Heart right ventricle (tissue), 16 donors: ENCODE measurements around the gene RPL26. TPM values are rescaled to one million over a fixed set of nuclear protein-coding genes. Genes with fewer than 3 reads are reported as not detected.

Source experiments
- ATAC-seq, 8 donors: fragments of 200-7000 bp; cut with Tn5 transposase; one replicate each; pipeline ENCODE4 v1.9.1; 2020; ENCODE audit warnings: mild to moderate bottlenecking in 8 of 8, moderate library complexity in 8 of 8, moderate number of reproducible peaks in 1 of 8
- DNase-seq, 2 donors: peaks; one replicate each; pipeline ENCODE4 v3.0.0-alpha.2; 2020
- H3K27ac ChIP-seq, 10 donors: fragments of 200-600 bp; sonication (generic) in 2 of 10; one replicate each; pipeline versions ENCODE4 v1.5.0 to v1.8.0; 2020 to 2022; ENCODE audit warnings: mild to moderate bottlenecking in 3 of 10
- H3K27me3 ChIP-seq, 7 donors: fragments of 200-600 bp; one replicate each; pipeline ENCODE4 v1.8.0; 2021 to 2022; ENCODE audit warnings: mild to moderate bottlenecking in 2 of 7
- H3K36me3 ChIP-seq, 9 donors: fragments of 200-600 bp; sonication (generic) in 1 of 9; one replicate each; pipeline versions ENCODE4 v1.5.0 to v1.8.0; 2020 to 2022; ENCODE audit warnings: mild to moderate bottlenecking in 2 of 9
- H3K4me1 ChIP-seq, 9 donors: fragments of 200-600 bp; sonication (generic) in 1 of 9; one replicate each; pipeline versions ENCODE4 v1.5.0 to v1.8.0; 2020 to 2022; ENCODE audit warnings: mild to moderate bottlenecking in 4 of 9
- H3K4me3 ChIP-seq, 10 donors: fragments of 200-600 bp; sonication (generic) in 2 of 10; one replicate each; pipeline versions ENCODE4 v1.5.0 to v1.8.0; 2020 to 2022; ENCODE audit warnings: mild to moderate bottlenecking in 7 of 10, moderate library complexity in 2 of 10
- H3K9me3 ChIP-seq, 11 donors: fragments of 200-600 bp in 10 of 11; sonication (generic) in 2 of 11; one replicate each; pipeline versions ENCODE4 v1.5.0 to v1.8.0; 2013 to 2022; ENCODE audit warnings: mild to moderate bottlenecking in 2 of 11, control low read depth in 1 of 11, moderate library complexity in 1 of 11
- WGBS, 2 donors: extraction: QIAGEN DNeasy Blood & Tissue Kit; methylation state at CpG; one replicate each; pipeline ENCODE4 v1.1.7; 2013; ENCODE audit warnings: inconsistent platforms in 1 of 2; 5-methylcytosine and 5-hydroxymethylcytosine counted together
- intact Hi-C, 10 donors: fragments of 100-400 bp; cut with DNase I; formaldehyde crosslinking; loops; one replicate each; pipeline versions ENCODE4 v1.11.1 to v1.14.2; 2022
- polyA plus RNA-seq, 2 donors: library from polyadenylated mRNA; stranded (reverse); fragments of 200-250 nt; gene quantifications; one replicate each; pipeline ENCODE4 v1.2.3, GENCODE V29; 2013
- total RNA-seq, 10 donors: library from RNA; stranded (reverse); fragmentation: NEBNext Ultra II Directional in 3 of 10; extraction: Animal tissue kit (Norgen Biotek cat#: 25700) in 3 of 10; gene quantifications; one replicate each; pipeline versions ENCODE4 v1.2.1 to v1.2.4, GENCODE V29; 2021 to 2023
- TF ChIP-seq, protein P1 (sequence below), 9 donors: fragments of 200-600 bp; sonication (generic) in 2 of 9; IDR thresholded peaks; one replicate each; pipeline versions ENCODE4 v1.5.0 to v1.8.0; 2021 to 2022; ENCODE audit warnings: antibody characterized with exemption in 9 of 9, mild to moderate bottlenecking in 5 of 9, moderate library complexity in 1 of 9
- donor health status: Arrhythmogenic right ventricular cardiomyopathy.
- donor health status: ischemic (EF 13 %, LVEDD 7.1; RV severe dilation, severe dysfunction).
- donor health status: healthy with polysubstance abuse.
- donor health status: DM: no; HTN: yes; CAD: no.
- donor health status: DM: no; HTN: no; CAD: no.
- donor health status: ischemic (EF 25% LVEDD 6.9; RV normal size, moderate dysfunction).
- donor health status: ischemic (EF 25% LVEDD 5.7; RV mildly dilated, moderate dysfunction).
- donor health status: healthy.
- donor health status: DM: yes; HTN: yes; CAD: no.
- donor health status: Ischemic cardiomyopathy.
- donor health status: ischemic (EF 35%, LVEDD 5.7; RV mildly dilated, moderate dysfunction).
- donor health status: nonischemic (EF 11% LVEDD 7.7; RV severe dilation, severe dysfunction).
- donor health status: DM: yes; HTN: yes; CAD: no.
- donor health status: PGD.
- donor health status: ischemic (EF 29% LVEDD 5.4; RV normal size, mild dysfunction).
- donor health status: nonischemic (EF 23%, LVEDD 6.1; RV moderate dilation, normal function).

RPL26 gene
- total and polyA plus RNA-seq, 12 donors: 890 to 4,129 (median 1,028) TPM

DNA sequence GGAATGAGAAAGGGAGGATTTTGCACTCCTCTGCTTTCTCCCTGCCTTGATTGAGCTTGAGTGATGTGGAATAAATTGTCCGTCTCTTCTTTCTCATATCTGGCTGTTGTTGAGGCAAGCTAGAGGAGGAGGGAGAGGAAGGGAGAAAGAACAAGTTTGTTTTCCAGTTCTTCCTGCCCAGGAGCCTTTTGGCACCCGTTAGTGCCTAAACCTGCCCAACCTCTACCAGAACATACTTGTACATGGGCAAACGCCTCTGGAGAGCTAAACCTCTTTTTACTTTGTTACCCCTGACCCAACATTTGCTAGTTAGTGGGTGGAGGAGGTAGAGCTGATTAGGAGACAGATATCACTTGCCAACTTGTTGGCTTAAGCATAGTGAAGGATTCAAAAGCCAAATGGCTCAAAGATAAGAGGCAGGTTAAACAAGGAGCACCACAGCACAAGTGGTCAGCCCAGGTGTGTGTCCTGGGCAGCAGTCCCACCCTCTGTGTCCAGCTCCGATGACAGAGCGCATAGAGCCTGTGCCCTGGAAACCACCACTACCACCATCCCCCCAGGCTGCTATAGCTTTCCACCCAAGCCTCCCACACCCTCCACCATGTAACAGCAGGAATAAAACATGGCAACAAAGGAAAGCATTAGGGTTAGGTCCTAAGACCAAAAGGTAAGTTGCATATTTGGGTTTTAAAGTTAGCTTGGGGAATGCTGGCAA, 36.9 kb downstream of the RPL26 start:
- Histone ChIP-seq H3K27ac (no peak overlapping the region), H3K27me3 (peaks cover 0 to 27% (median 3%) of the 10 kb centered on the region in 7 donors), H3K4me3 (no peak overlapping the region), H3K9me3 (no peaks in the 10 kb centered on the region), H3K36me3 (no peaks in the 10 kb centered on the region), H3K4me1 (no peaks in the 10 kb centered on the region)
- intact Hi-C loops: no loop called here
- ATAC-seq (no peak), DNase-seq (no peak)
- 58 to 61% methylated on average over 5 of the region's 5 CpGs for WGBS, 2 donors
- TF ChIP-seq, protein P1, sequence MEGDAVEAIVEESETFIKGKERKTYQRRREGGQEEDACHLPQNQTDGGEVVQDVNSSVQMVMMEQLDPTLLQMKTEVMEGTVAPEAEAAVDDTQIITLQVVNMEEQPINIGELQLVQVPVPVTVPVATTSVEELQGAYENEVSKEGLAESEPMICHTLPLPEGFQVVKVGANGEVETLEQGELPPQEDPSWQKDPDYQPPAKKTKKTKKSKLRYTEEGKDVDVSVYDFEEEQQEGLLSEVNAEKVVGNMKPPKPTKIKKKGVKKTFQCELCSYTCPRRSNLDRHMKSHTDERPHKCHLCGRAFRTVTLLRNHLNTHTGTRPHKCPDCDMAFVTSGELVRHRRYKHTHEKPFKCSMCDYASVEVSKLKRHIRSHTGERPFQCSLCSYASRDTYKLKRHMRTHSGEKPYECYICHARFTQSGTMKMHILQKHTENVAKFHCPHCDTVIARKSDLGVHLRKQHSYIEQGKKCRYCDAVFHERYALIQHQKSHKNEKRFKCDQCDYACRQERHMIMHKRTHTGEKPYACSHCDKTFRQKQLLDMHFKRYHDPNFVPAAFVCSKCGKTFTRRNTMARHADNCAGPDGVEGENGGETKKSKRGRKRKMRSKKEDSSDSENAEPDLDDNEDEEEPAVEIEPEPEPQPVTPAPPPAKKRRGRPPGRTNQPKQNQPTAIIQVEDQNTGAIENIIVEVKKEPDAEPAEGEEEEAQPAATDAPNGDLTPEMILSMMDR (IDR thresholded peaks at IDR 0.05): no peak

DNA sequence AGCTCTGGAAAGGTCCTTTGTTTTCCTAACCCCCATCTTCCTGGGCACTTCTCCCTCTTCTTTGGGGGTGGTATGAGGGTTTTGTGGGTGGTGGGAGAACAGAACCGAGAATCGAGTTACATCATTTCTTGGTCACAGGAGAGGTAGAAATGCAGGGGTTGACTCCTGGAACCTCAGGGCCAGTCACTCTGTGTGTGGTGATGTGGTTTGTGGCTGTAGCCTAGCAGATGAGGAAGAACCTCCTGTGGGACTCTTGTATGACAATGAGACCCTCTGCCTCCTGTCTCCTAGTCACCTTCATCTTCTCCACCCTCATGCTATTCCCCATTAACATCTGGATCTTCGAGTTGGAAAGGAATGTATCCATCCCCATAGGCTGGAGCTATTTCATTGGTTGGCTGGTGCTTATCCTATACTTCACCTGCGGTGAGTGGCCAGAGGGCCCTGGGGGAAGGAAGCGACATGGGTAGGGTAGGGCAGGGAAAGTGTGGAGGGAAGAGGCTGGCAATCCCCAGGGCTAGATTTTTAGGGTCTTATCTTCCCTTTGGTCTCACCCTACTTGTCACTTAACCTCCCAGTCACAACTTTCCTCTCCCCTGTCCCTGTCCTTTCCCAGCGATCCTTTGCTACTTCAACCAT, 37.8 kb downstream of the RPL26 start:
- Histone ChIP-seq H3K27me3 (peaks cover 0 to 27% (median 3%) of the 10 kb centered on the region in 7 donors), H3K4me1 (no peaks in the 10 kb centered on the region), H3K9me3 (no peaks in the 10 kb centered on the region), H3K36me3 (no peaks in the 10 kb centered on the region), H3K4me3 (no peak overlapping the region), H3K27ac (no peak overlapping the region)
- WGBS, 2 donors: 67 to 68% methylated on average over 6 of the region's 6 CpGs
- DNase-seq: no peak
- ATAC-seq: no peak
- intact Hi-C loops: no loop called here
- TF ChIP-seq, protein P1 (IDR thresholded peaks at IDR 0.05): no peak

DNA sequence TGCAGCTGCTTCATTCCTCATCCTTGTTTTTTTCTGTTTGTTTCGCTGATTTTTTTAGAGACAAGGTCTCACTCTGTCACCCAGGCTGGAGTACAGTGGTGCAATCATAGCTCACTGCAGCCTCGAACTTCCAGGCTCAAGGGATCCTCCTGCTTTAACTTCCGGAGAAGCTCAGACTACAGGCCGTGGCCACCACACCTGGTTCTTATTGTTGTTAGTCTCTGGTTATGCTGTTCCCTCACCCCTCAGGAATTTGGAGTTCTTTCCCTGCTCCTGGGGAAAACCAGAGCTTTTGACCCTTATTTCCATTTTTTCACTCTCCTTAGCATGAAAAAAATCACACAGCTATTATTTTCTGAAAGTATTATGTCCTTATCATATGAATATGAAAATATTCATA, 41.5 kb downstream of the RPL26 start:
- intact Hi-C loops: no loop called here
- ATAC-seq (no peak), DNase-seq (no peak)
- Histone ChIP-seq H3K27ac (no peak overlapping the region), H3K4me1 (peaks cover 0 to 10% (median 0%) of the 10 kb centered on the region in 9 donors), H3K36me3 (no peaks in the 10 kb centered on the region), H3K27me3 (peaks cover 0 to 8% (median 0%) of the 10 kb centered on the region in 7 donors), H3K4me3 (no peak overlapping the region), H3K9me3 (no peaks in the 10 kb centered on the region)
- WGBS, 2 donors: 60 to 74% methylated on average over 4 of the region's 4 CpGs
- TF ChIP-seq, protein P1 (IDR thresholded peaks at IDR 0.05): no peak

DNA sequence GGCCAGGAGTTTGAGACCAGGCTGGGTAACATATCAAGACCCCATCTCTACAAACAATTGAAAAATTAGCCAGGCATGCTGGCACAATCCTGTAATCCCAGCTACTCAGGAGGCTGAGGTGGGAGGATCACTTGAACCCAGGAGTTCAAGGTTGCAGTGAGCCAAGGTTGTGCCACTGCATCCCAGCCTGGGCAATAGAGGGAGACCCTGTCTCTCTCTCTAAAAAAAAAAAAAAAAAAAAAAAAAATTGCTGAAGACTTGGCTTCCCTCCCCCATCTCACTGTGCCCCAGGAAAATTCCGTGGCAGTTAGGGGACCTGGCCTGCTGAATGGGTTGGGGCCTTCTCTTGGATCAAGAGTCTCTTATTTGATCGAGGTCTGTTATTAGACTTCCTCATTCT, 43.5 kb downstream of the RPL26 start, which contains the start of gene ODF4:
TSS of gene ODF4 (plus strand) at position 301 of the 400 bp plus-strand sequence. CDS start 212 bp downstream, outside the sequence.
- H3K9me3 ChIP-seq: no peaks in the 10 kb centered on the region
- ATAC-seq (no peak), DNase-seq (no peak)
- H3K4me3 ChIP-seq: no peak within 1 kb of the TSS
- intact Hi-C loops: no loop called here
- no peaks in the 10 kb centered on the region for H3K27me3 ChIP-seq
- TF ChIP-seq, protein P1 (IDR thresholded peaks at IDR 0.05): no peak
- H3K4me1 ChIP-seq: peaks cover 0 to 10% (median 0%) of the 10 kb centered on the region in 9 donors
- no peak within 1 kb of the TSS for H3K27ac ChIP-seq
- 88 to 92% methylated on average over 2 of the region's 2 CpGs for WGBS, 2 donors
- H3K36me3 ChIP-seq: no peaks in the 10 kb centered on the region
